Colonic mucosa (tissue), 4 donors: ENCODE results near the gene CSNK1D. TPM values are rescaled to one million over a fixed set of nuclear protein-coding genes. Genes with fewer than 3 reads are reported as not detected.

ENCODE experiments used
- DNase-seq: peaks from one replicate; pipeline ENCODE4 v3.0.0-alpha.2; 2020
- H3K27ac ChIP-seq: fragments of 200-600 bp; one replicate; pipeline ENCODE4 v1.8.0; 2021
- H3K27me3 ChIP-seq: fragments of 200-600 bp; one replicate; pipeline ENCODE4 v1.8.0; 2021
- H3K36me3 ChIP-seq: fragments of 200-600 bp; one replicate; pipeline ENCODE4 v1.8.0; 2021
- H3K4me1 ChIP-seq: fragments of 200-600 bp; one replicate; pipeline ENCODE4 v1.8.0; 2021; ENCODE audit warnings: mild to moderate bottlenecking
- H3K4me3 ChIP-seq: fragments of 200-600 bp; one replicate; pipeline ENCODE4 v1.8.0; 2021
- H3K9ac ChIP-seq, 2 donors: one replicate each; pipeline ENCODE4 v1.7.0; 2013; ENCODE audit warnings: control low read depth in 2 of 2, low read depth in 2 of 2, low read length in 2 of 2
- H3K9me3 ChIP-seq: fragments of 200-600 bp; one replicate; pipeline ENCODE4 v1.8.0; 2021
- CTCF ChIP-seq: fragments of 200-600 bp; IDR thresholded peaks from one replicate; pipeline ENCODE4 v1.8.0; 2022; ENCODE audit warnings: antibody characterized with exemption, mild to moderate bottlenecking
- intact Hi-C: fragments of 100-400 bp; cut with DNase I; formaldehyde crosslinking; loops from one replicate; pipeline ENCODE4 v1.14.1; 2022
- total RNA-seq, 2 donors: library from RNA; stranded (reverse); fragmentation: NEBNext Ultra II Directional in 1 of 2; extraction: Animal tissue kit (Norgen Biotek cat#: 25700) in 1 of 2; gene quantifications; one replicate each; pipeline ENCODE4 v1.2.1, GENCODE V29; 2021
- donor health status: healthy.
- donor health status: DM: no; HTN: no; CAD: no.
- donor health status: DM: no; HTN: no; CAD: no.

Gene CSNK1D
- total RNA-seq, 2 donors from 2014 or later = 136 to 138 TPM

GRCh38 chr17:82272495-82273326 lies 789 bp downstream of the CSNK1D start:
- peak; percentile 60 for DNase-seq
- H3K27me3 ChIP-seq = no peaks in the 10 kb centered on the region
- TF ChIP-seq CTCF = no peak
- H3K4me3 ChIP-seq = peak overlapping the region; percentile 96
- H3K9ac ChIP-seq = peak overlapping the region; percentile 82 to 83
- H3K36me3 ChIP-seq = no peaks in the 10 kb centered on the region
- intact Hi-C loops = no loop called here
- H3K27ac ChIP-seq = peak overlapping the region; percentile 96
- peaks cover 40% of the 10 kb centered on the region for H3K4me1 ChIP-seq
- no peaks in the 10 kb centered on the region for H3K9me3 ChIP-seq

GRCh38 chr17:82271401-82271800 lies 2.1 kb downstream of the CSNK1D start:
- no peak for DNase-seq
- intact Hi-C loops = no loop called here
- H3K4me1 ChIP-seq = peaks cover 49% of the 10 kb centered on the region
- no peak overlapping the region for H3K4me3 ChIP-seq
- TF ChIP-seq CTCF = no peak
- no peaks in the 10 kb centered on the region for H3K36me3 ChIP-seq
- no peaks in the 10 kb centered on the region for H3K27me3 ChIP-seq
- H3K9ac ChIP-seq = no peak overlapping the region
- peak overlapping the region; percentile 96 for H3K27ac ChIP-seq
- no peaks in the 10 kb centered on the region for H3K9me3 ChIP-seq

- no peak for TF ChIP-seq CTCF
- intact Hi-C loops = no loop called here
- Histone ChIP-seq H3K4me3 (no peak overlapping the region), H3K27me3 (no peaks in the 10 kb centered on the region), H3K9me3 (no peaks in the 10 kb centered on the region), H3K36me3 (peaks cover 7% of the 10 kb centered on the region), H3K27ac (no peak overlapping the region), H3K9ac (peak overlapping the region in 1 of 2 donors; percentile 80), H3K4me1 (peaks cover 52% of the 10 kb centered on the region)
- no peak for DNase-seq
These were observed 2.8 kb downstream of the CSNK1D start for GRCh38 chr17:82270651-82271050.

- Histone ChIP-seq H3K27me3 (no peaks in the 10 kb centered on the region), H3K4me3 (no peak overlapping the region), H3K9ac (peak overlapping the region; percentile 37 to 80), H3K9me3 (no peaks in the 10 kb centered on the region), H3K27ac (peak overlapping the region; percentile 90), H3K36me3 (peaks cover 14% of the 10 kb centered on the region), H3K4me1 (peaks cover 52% of the 10 kb centered on the region)
- TF ChIP-seq CTCF = no peak
- DNase-seq = no peak
- intact Hi-C loops = no loop called here
These were observed 3.5 kb downstream of the CSNK1D start for GRCh38 chr17:82269882-82270500.

- peak overlapping the region; percentile 37 to 80 for H3K9ac ChIP-seq
- no peaks in the 10 kb centered on the region for H3K27me3 ChIP-seq
- H3K4me1 ChIP-seq = peaks cover 52% of the 10 kb centered on the region
- TF ChIP-seq CTCF = no peak
- no peak overlapping the region for H3K4me3 ChIP-seq
- no peaks in the 10 kb centered on the region for H3K9me3 ChIP-seq
- intact Hi-C loops = no loop called here
- H3K27ac ChIP-seq = peak overlapping the region; percentile 90
- peaks cover 17% of the 10 kb centered on the region for H3K36me3 ChIP-seq
- DNase-seq = peak; percentile 80
These were observed 4.2 kb downstream of the CSNK1D start for GRCh38 chr17:82269138-82269881.
